Rectal smooth muscle tissue (tissue), 1 donor: ENCODE data around the gene TMPRSS13.

ENCODE experiments used
- H3K27ac ChIP-seq: one replicate; pipeline ENCODE4 v1.7.0; 2013; ENCODE audit warnings: low read depth, low read length, inconsistent platforms
- H3K27me3 ChIP-seq: one replicate; pipeline ENCODE4 v1.7.0; 2013; ENCODE audit warnings: low read length; ENCODE audit not compliant: control insufficient read depth, insufficient read depth
- H3K36me3 ChIP-seq: one replicate; pipeline ENCODE4 v1.7.0; 2013; ENCODE audit warnings: low read length; ENCODE audit not compliant: control insufficient read depth, insufficient read depth
- H3K4me1 ChIP-seq: one replicate; pipeline ENCODE4 v1.7.0; 2013; ENCODE audit warnings: low read length; ENCODE audit not compliant: control insufficient read depth, insufficient read depth
- H3K4me3 ChIP-seq: one replicate; pipeline ENCODE4 v1.7.0; 2013; ENCODE audit warnings: low read length
- H3K9ac ChIP-seq: one replicate; pipeline ENCODE4 v1.7.0; 2013; ENCODE audit warnings: low read length

The TMPRSS13 gene

GRCh38 chr11:117923275-117923674 is 5.9 kb downstream of the TMPRSS13 start:
- Histone ChIP-seq H3K4me3 (no peak overlapping the region), H3K36me3 (no peaks in the 10 kb centered on the region), H3K27me3 (no peaks in the 10 kb centered on the region), H3K27ac (no peak overlapping the region), H3K9ac (no peak overlapping the region), H3K4me1 (no peaks in the 10 kb centered on the region)

- Histone ChIP-seq H3K4me3 (no peak overlapping the region), H3K27me3 (no peaks in the 10 kb centered on the region), H3K4me1 (no peaks in the 10 kb centered on the region), H3K36me3 (no peaks in the 10 kb centered on the region), H3K27ac (no peak overlapping the region), H3K9ac (no peak overlapping the region)
Observed at GRCh38 chr11:117921893-117922292, 7.3 kb downstream of the TMPRSS13 start.

GRCh38 chr11:117921456-117921855 is 7.7 kb downstream of the TMPRSS13 start:
- H3K9ac ChIP-seq, result no peak overlapping the region
- no peaks in the 10 kb centered on the region for H3K36me3 ChIP-seq
- H3K27ac ChIP-seq, result no peak overlapping the region
- H3K4me1 ChIP-seq, result no peaks in the 10 kb centered on the region
- no peaks in the 10 kb centered on the region for H3K27me3 ChIP-seq
- H3K4me3 ChIP-seq, result no peak overlapping the region

GRCh38 chr11:117919781-117920221 is 9.4 kb downstream of the TMPRSS13 start:
- Histone ChIP-seq H3K4me3 (no peak overlapping the region), H3K27ac (no peak overlapping the region), H3K9ac (no peak overlapping the region), H3K4me1 (no peaks in the 10 kb centered on the region), H3K27me3 (no peaks in the 10 kb centered on the region), H3K36me3 (no peaks in the 10 kb centered on the region)

- Histone ChIP-seq H3K27me3 (no peaks in the 10 kb centered on the region), H3K4me1 (no peaks in the 10 kb centered on the region), H3K4me3 (no peak overlapping the region), H3K36me3 (no peaks in the 10 kb centered on the region), H3K27ac (no peak overlapping the region), H3K9ac (no peak overlapping the region)
Observed at GRCh38 chr11:117919341-117919740, 9.9 kb downstream of the TMPRSS13 start.

- Histone ChIP-seq H3K9ac (no peak overlapping the region), H3K27me3 (no peaks in the 10 kb centered on the region), H3K4me1 (no peaks in the 10 kb centered on the region), H3K4me3 (no peak overlapping the region), H3K36me3 (no peaks in the 10 kb centered on the region), H3K27ac (no peak overlapping the region)
Observed at GRCh38 chr11:117918366-117919255, 10.6 kb downstream of the TMPRSS13 start.

GRCh38 chr11:117917591-117918151 is 11.5 kb downstream of the TMPRSS13 start:
- Histone ChIP-seq H3K27ac (no peak overlapping the region), H3K36me3 (no peaks in the 10 kb centered on the region), H3K4me1 (no peaks in the 10 kb centered on the region), H3K27me3 (no peaks in the 10 kb centered on the region), H3K4me3 (no peak overlapping the region), H3K9ac (no peak overlapping the region)

- no peak overlapping the region for H3K4me3 ChIP-seq
- no peak overlapping the region for H3K27ac ChIP-seq
- H3K9ac ChIP-seq, result no peak overlapping the region
- no peaks in the 10 kb centered on the region for H3K4me1 ChIP-seq
- H3K27me3 ChIP-seq, result no peaks in the 10 kb centered on the region
- no peaks in the 10 kb centered on the region for H3K36me3 ChIP-seq
Observed at GRCh38 chr11:117916956-117917355, 12.2 kb downstream of the TMPRSS13 start.

- Histone ChIP-seq H3K4me1 (no peaks in the 10 kb centered on the region), H3K27ac (no peak overlapping the region), H3K36me3 (no peaks in the 10 kb centered on the region), H3K4me3 (no peak overlapping the region), H3K9ac (no peak overlapping the region), H3K27me3 (no peaks in the 10 kb centered on the region)
Observed at GRCh38 chr11:117915672-117916235, 13.4 kb downstream of the TMPRSS13 start.

- no peaks in the 10 kb centered on the region for H3K4me1 ChIP-seq
- no peak overlapping the region for H3K27ac ChIP-seq
- no peaks in the 10 kb centered on the region for H3K36me3 ChIP-seq
Observed at GRCh38 chr11:117914991-117915618, 14.1 kb downstream of the TMPRSS13 start.

GRCh38 chr11:117914398-117914761 is 14.8 kb downstream of the TMPRSS13 start:
- Histone ChIP-seq H3K27me3 (no peaks in the 10 kb centered on the region), H3K36me3 (no peaks in the 10 kb centered on the region), H3K4me3 (no peak overlapping the region), H3K27ac (no peak overlapping the region), H3K4me1 (no peaks in the 10 kb centered on the region), H3K9ac (no peak overlapping the region)

More at GRCh38 chr11:117914991-117915618, 14.1 kb downstream of the TMPRSS13 start:
- Histone ChIP-seq H3K27me3 (no peaks in the 10 kb centered on the region), H3K4me3 (no peak overlapping the region), H3K9ac (no peak overlapping the region)

- Histone ChIP-seq H3K27ac (no peak overlapping the region), H3K4me1 (no peaks in the 10 kb centered on the region), H3K27me3 (no peaks in the 10 kb centered on the region), H3K4me3 (no peak overlapping the region), H3K9ac (no peak overlapping the region), H3K36me3 (no peaks in the 10 kb centered on the region)
Observed at GRCh38 chr11:117913736-117914397, 15.3 kb downstream of the TMPRSS13 start.
